Stimulated activated CD4-positive, alpha-beta T cell treated with anti-CD3 and anti-CD28 coated beads, Interleukin-1b, Interleukin-23, amount 100 ng/mL, for 1 hour (primary cell): ENCODE data around the gene PTPRN2.

Source experiments
- DNase-seq, 2 donors: peaks; one replicate each; pipeline ENCODE4 v3.0.0-alpha.2; 2020; ENCODE audit warnings: low read depth in 2 of 2

Gene PTPRN2

DNA sequence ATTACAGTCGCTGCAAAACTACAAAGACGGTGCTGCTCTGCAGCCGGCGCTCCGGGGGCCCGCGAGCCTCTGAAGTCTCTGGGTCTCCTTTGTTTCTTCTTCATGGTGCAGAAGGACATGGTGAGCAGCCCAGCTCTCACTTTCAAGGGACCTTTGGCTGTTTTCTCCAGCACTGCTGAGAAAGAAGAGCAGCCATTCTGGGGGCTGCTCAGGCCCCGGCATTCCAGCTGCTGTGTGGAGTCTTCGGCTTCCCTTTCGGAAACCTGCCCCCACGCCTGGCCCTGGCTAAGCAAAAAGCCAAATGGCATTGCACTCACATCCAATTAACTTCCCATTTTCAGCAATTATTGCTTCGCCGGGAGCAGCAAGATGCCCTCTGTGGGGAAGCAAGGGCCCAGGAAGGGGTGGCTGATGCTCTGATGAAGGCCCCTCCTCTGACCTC is 555.7 kb downstream of the PTPRN2 start:
- no peak for DNase-seq

DNA sequence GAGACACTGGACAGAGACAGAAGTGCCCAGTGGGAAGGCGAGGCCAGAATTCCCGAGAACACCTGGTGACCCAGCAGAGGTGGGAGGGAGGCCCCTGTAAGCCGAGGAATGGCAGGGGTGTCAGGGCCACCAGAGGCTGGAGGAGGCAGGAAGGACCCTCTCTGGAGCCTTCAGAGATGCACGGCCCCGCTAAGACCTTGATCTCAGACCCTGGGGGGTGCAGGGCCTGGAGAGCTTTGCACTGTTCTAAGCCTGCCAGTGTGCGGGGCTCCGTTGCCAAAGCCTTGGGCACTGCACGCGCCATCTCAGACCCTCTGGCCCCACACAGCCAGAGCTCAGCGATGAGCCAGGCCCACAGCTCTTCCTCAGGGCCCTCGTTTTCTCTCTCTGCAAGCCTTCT is 557.1 kb downstream of the PTPRN2 start:
- DNase-seq: no peak

DNA sequence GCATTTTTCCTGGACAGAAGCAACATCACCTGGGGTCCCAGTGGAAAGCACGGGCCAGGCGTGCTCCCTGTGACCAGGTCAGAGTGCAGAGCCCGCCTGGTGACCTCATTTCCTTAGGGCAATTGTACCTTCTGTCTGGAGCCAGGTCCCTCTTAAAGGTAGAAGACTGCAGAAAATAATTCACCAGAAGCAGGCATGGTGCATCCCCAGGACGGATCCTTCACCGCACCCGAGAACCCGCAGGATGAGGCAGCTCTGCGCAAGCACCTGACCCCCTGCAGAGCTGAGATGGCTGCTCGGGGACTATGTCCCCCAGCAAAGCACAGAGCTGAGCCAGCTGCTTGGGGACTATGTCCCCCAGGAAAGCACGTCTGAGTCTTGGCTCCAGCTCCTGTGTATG is 557.6 kb downstream of the PTPRN2 start:
- no peak for DNase-seq

DNA sequence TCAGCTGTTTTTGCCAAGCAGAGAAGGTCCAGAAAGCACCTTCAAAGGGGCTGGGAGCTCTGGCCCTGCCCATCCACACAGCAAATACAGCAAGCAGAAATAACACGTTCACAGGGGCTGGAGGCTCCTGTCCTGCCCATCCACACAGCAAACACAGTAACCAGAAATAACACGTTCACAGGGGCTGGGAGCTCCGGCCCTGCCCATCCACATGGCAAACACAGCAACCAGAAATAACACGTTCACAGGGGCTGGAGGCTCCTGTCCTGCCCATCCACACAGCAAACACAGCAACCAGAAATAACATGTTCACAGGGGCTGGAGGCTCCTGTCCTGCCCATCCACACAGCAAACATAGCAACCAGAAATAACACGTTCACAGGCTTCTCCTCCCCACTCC is 558.1 kb downstream of the PTPRN2 start:
- DNase-seq: no peak

DNA sequence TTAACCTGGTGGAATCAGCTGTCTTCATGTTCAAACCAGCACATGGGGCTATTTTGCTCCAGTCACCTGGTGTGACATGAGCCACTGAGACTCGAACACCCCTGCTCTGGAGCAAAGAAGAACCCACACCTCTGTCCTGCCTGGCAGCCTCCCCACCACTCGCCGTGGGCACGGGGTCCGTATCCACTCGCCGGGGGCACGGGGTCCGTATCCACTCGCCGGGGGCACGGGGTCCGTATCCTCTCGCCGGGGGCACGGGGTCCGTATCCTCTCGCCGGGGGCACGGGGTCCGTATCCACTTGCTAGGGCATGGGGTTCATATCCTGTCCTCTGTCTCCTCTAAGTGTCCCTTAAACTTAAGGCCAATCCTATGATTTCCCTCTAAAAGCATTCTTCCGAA is 558.7 kb downstream of the PTPRN2 start:
- DNase-seq: no peak

DNA sequence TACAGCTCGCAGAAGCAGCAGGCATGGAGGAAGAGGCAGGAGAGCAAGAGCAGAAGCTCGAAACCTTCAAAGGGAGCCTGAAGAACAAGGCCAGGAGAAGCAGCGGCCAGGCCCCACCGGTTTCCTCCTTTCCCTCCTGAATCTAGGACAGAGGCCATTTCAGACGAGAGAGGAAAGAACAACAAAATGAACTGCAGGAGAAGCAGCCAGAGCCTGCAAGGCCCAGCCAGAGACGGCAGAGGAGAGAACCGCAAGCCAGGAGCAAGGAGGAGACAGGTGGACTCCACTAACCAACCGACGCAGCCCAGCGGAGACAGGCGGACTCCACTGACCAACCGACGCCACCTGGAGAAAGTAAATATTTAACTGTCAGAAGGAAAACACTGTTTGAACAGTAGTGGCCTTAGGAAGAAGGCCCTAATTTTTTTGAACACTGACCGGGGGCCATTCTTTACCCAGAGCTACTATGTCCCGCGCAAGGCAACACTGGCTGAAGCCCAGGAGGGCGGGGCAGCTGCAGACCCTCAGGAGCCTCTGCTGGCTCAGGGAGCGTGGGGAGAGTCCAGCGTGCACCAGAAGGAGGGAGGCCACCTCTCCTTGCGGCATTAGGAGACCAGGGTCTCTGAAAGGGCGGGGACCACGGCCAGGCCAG is 559.2 kb downstream of the PTPRN2 start:
- no peak for DNase-seq

DNA sequence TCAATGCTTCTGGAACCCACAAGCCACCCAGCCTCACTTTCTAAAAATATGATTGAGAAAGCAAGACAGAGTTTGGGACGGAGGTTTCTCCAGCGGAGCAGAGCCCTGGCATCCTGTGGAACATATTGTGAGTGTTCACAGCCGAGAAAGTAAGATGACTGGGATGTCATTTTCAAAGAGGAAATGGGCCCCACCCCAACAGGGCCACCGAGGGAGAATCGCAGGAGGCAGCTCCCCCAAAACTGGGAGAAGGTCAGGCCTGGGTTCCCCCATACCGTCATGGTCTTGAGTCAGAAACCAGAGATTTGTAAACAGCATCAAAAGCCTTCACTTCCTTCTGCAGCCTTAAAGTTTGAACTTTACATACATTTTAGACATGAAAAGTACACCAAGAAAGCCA is 560.0 kb downstream of the PTPRN2 start:
- DNase-seq: no peak

DNA sequence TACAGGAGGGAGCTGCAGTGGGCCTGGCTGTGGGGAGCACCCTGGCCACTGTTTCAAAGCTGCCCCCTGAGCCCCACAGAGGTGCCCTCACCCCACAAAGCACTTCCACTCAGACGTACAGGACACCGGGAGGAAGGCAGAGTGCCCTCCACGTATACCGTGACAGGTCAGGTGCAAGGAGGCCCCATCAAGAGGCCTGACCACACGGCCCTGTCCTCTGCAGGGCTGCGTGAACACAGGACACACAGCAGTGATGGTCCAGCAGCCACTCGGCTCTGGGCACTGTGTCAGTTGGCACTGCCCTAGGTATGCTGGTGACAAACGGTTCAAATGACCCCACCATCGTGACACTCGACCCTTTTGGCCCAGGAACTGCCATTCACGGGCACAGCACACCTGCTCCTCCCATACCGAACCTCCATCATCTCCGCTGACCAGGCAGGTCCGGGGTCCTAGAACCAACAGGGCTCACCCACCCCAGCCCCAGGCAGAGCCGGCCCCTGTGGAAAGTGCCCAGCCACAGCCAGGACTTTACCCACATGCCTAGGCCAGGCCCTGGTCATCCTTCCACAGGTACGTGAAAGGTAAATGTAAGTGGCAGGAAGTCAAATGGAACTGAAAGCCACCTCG is 560.9 kb downstream of the PTPRN2 start:
- no peak for DNase-seq

DNA sequence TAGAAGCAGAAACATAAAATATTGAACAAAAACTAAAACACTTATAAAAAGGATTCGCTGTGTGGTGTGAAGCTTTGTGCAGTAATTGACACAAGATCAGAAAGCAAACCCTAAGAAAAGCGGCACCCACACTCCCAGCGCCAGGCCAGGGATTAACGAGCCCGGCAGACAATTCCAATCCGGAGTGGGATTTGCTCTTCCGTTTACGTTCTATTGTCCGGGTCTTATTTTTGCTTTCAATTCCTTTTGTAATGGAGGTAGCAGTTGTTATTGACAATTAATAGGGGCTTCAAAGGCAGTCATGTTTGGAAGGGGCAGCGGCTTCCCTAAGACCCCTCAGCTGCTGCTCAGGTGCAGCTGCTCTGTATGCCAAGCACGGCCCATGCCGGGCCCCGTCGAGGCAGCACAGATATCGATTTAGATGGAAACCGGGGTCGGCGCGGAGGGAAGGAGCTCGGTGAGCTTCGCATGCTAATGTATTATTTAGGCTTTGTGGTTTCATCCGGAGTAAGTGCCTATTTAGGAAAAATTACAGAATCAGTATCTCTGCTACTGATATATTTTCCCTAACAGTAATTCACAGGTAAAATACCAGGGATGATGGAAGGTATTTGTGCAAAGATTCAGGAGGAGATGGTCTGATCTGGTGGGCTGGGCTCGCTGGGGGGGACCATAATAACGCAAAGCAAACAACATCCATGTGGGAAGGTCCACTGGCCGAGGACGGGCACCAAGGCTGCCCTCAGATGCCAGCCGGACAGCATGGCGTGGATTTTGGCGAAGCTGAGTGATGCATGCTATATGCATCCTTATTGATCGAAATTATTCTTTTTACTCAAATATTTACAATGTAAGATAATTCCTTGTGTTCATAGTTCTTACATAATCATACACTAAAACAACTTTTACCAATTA is 561.7 kb downstream of the PTPRN2 start:
- no peak for DNase-seq

DNA sequence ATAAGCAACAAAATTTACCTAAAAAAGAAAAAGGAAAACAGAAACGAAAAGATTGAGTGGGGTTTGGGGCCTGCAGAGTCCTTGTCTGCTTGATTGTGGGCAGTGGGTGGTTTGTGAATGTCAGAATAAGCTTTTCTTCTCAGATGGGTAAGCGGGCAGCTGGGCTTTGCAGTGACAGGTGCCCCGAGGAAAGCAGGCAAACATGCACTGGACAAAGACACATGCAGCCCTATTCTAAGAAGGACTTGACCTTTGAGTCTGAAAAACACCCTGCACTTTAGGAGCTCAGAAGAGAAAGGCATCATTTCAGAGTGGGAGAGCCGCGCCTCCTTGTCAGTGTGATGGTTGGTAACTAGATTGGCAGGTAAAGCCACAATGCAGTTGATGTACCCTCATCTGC is 562.7 kb downstream of the PTPRN2 start:
- DNase-seq: no peak

DNA sequence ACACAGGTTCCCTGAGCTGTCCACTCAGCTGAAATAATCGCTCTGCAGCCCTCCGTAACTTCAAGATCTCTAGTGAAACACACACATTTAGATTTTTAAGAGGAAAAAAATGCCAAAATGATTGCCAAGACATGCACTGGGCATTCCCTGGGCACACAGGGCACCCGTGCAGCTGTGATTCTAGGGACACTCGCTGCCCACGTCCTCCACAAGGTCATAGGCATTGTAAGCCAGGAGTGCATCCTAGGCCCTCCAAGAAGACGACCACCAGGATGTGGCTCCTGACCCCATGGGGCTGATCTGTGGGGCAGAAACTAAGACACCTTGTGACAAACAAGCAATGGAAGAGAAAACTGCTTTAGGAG is 563.3 kb downstream of the PTPRN2 start:
- DNase-seq: no peak

DNA sequence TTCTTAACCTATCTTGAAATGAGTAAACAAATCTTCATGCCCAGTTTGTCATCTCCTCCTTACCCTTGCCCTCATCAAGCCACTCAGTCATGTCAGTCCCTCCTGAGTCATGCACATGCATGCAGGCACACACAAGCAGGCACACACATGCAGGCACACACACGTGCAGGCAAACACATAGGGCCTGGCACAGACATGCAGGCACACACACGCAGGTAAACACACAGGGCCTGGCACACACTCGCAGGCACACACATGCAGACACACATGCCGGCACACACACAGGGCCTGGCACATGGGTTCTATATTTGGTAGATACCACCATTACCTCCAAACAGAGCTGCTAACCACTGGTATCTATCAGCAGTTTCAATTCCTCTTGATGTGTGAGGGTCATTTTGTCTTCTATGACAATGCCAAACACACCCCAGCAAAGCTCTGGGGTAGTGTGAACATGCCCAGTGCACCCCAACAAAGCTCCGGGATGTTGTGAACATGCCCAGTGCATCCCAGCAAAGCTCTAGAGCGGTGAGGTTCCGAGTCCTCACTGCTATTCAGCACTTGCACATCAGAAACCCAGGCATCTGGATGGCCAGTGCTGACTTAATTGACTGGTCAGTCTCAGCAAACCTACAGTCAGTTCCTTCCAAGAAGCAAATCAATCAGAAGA is 563.8 kb downstream of the PTPRN2 start:
- DNase-seq: no peak

DNA sequence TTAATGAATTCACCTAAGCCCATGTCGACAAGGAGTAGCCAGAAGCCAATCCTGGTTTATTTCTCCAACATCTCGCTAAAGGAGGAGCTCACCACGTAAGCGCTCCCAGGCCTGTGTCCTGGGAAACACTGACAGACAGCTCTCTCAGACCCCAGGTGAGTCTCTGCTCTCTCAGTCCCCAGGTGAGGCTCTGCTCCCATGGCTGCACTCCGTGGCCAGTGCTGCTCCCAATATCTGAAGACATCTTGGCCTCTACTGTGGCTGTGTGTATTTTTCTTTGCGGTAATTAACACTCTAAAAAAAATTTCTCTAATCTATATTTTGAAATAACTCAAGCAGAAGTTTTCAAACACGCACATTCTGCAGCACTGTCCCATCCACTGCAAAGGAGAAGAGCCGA is 564.5 kb downstream of the PTPRN2 start:
- DNase-seq: no peak

DNA sequence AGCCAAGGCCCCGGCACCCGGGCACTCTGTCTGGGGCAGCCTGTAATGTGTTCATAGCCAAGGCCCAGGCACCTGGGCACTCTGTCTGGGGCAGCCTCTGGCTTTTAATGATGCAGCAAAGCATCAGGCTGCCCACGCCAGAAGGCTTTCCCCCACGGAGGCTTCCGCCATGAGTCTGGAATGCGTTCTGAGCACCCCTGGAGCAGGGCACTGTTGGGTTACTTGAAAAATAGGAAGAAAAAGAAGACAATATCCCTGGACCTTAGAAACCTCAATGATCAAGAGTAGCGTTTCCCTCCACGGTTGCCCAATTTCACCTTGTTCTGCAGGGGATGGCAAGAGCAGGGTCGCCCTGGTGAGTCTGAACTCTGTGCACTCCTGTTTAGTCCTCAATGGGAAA is 565.0 kb downstream of the PTPRN2 start:
- DNase-seq: no peak

DNA sequence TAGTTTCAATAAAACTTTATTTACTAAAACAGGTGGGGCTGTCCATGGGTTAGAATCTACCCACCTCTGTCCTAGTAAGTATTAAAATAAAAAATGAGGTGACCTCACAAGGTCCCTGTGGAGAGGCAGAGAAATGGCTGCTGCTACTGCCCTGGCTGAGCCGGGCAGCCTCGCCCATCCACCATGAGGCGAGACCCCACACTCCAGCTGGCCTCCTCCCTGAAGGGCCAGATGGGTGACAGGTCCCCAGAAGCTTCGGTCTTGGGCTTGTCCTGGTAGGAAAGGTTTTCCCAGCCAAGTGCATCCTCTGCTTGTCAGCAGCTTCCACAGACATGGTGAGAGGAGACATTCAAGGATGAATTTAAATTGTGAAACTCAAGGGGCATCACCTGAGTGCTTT is 565.8 kb downstream of the PTPRN2 start:
- no peak for DNase-seq

DNA sequence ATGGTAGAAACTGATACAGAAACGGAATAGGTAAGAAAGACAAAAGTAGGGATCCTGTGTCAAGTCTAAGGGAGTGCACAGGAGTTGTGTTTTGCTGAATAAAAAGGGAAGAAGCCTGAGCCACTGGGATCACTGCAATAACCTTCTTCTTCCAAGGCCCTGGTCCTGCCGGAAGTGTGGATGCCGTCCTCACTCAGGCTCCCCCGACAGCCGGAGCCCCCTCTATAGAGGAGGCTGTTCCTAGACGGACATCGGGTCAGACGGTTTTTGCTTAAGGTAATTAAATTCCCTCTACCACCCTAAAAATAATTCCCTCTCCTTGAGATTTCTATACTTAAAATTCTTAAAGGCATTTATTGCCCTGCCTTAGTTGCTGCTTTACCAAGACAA is 566.9 kb downstream of the PTPRN2 start:
- no peak for DNase-seq

DNA sequence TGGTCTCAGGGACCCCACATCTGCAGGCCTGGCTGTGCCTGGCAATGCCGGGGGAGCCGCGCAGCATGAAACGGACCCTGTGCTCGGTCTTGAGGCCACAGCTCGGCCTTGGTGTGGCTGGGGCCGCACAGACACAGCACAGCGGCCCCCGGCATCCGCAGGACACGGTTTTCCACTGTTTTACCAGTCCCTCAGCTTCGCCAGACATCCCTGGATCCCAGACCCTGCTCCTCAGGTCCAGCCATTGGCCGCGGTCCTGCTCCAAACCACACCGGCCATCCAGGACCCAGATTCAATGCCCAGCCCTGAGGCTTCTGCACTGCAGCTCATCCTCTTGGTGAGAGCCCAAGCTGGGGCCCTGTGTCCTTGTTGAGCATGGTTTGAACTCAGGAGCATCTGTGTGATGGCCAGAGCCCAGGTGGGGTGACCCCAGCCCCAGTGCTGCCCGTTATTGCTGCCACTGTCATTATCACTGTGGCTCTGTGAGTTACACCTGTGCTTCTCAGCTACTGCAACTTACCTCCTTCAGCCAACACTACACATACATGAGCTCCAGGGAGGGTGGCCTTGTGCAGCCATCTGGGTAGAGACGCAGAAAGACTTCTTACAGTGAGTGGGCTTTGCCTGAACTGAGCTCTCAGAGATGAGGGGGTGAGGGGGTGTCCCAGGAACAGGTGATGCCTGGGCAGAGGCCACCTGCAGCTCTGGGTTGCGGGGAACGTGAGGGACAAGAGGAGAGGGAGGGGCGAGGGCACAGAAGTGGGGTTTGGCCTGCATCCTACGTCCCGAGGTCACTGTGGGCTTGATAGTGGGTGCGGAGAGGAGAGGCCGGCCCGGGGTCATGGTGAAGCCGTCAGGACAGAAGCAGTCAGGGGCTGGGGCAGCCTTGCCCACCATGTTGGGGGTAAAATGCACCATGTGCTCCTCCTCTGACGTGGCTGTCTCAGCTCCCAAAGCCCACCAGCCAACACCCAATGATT is 567.6 kb downstream of the PTPRN2 start:
- DNase-seq: no peak

DNA sequence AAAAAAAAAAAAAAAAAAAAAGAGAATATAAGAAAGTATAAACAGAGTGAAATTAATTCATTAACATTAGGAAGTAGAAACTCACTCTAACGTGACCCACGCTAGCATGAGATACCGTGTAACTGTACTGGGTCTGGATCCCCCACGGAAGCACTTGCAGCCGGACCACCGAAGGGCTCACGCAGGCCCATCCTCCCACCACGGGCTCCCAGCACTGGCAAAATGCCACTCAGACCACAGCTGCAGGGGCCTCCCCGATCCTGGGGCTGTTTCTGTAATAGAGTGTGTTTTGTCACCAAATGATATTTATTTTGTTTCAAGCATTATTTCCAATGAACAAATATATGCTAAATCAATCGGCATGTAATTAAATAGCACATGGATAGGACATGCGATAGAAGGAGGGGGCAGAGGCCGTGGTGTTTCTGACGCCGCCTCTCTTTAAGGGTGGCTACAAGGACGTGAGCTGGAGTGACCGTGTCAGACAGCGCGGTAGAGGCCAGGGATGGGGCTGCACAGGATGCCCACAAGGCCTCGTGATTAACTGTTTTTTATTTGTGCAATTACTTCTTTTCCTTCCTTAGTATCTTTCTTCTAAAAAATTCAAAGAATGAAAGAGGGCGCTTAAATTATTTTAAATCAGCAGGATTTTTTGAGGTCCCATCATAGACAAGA is 568.5 kb downstream of the PTPRN2 start:
- no peak for DNase-seq

DNA sequence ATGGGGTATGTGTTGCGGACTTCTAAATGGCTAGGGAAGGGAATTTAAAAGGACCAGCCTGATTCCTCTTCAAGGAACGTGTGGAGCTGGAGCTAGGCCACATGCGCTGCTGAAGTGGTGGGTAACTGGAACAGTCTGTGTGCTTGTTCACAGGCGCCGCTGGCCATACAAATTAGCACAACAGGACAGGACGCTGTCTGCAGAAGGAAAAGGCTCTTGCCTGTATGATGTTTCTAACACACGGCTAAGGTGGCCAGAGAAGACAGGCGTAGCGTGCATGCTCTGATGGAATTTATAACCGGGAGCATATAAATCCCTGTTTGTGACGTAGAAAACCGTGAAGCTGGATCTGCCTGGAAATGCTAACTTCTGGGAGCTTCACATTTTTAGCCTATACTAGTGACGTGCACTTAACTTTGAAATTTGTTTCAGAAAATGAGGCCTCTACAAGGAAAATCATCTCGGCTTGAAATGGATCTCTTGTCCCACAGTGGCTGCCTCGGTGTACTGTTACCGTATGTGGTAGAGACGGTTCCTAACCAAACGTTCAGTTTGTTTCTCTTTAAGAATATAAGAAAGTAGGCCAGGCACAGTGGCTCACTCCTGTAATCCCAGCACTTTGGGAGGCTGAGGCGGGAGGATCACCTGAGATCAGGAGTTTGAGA is 569.4 kb downstream of the PTPRN2 start:
- DNase-seq: no peak
